DOHH2 (cell line): Measurements from ENCODE around the gene RCAN2.

ENCODE experiments used
- EZH2phosphoT487 ChIP-seq: fragments of 200-600 bp; sonication (generic); IDR thresholded peaks from 2 replicates; pipeline ENCODE4 v1.6.1; 2017; ENCODE audit warnings: borderline replicate concordance, mild to moderate bottlenecking, antibody characterized with exemption, low read length, moderate library complexity, mixed read lengths
- TF ChIP-seq, protein P1 (sequence below): fragments of 200-600 bp; sonication (generic); IDR thresholded peaks from one replicate; pipeline ENCODE4 v1.5.1; 2014; ENCODE audit warnings: antibody characterized with exemption, mild to moderate bottlenecking, low read depth, low read length; ENCODE audit not compliant: poor library complexity, severe bottlenecking

DNA sequence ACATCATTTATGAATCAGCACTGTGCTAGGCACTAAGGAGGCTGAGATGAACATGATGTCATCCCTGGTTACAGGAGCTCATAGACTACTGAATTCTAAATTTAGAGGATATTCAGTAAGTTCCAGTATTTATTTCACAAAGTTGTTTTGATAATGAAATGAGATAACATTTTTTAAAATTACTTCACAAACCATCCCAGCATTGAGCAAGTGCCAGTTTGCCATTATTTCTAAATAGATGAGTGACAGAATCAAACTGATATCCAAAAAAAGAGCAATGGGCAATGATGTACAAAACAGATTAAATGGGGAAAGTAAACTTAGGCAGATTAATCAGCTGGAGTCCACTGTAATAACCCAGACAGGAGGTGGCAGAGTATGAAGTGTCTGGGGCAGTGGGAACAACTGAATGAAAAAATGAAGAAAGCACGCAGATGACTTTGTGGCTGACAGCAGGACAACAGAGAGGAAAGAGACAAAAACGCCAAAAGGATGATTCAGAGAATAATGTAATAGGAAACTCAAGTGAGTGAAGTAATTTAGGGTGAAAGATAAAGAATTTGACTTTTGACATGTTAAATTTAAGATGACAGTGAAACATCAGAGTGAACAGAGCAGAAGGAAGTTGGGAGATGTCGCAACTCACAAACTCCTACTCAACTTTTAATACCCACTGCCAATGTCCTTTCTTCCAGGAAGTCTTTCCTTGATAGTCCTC lies 70.2 kb downstream of the RCAN2 start:
- TF ChIP-seq, protein P1, sequence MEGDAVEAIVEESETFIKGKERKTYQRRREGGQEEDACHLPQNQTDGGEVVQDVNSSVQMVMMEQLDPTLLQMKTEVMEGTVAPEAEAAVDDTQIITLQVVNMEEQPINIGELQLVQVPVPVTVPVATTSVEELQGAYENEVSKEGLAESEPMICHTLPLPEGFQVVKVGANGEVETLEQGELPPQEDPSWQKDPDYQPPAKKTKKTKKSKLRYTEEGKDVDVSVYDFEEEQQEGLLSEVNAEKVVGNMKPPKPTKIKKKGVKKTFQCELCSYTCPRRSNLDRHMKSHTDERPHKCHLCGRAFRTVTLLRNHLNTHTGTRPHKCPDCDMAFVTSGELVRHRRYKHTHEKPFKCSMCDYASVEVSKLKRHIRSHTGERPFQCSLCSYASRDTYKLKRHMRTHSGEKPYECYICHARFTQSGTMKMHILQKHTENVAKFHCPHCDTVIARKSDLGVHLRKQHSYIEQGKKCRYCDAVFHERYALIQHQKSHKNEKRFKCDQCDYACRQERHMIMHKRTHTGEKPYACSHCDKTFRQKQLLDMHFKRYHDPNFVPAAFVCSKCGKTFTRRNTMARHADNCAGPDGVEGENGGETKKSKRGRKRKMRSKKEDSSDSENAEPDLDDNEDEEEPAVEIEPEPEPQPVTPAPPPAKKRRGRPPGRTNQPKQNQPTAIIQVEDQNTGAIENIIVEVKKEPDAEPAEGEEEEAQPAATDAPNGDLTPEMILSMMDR: no peak
- TF ChIP-seq EZH2phosphoT487: no peak
